Measurements from ENCODE around the gene GAST.

DNA sequence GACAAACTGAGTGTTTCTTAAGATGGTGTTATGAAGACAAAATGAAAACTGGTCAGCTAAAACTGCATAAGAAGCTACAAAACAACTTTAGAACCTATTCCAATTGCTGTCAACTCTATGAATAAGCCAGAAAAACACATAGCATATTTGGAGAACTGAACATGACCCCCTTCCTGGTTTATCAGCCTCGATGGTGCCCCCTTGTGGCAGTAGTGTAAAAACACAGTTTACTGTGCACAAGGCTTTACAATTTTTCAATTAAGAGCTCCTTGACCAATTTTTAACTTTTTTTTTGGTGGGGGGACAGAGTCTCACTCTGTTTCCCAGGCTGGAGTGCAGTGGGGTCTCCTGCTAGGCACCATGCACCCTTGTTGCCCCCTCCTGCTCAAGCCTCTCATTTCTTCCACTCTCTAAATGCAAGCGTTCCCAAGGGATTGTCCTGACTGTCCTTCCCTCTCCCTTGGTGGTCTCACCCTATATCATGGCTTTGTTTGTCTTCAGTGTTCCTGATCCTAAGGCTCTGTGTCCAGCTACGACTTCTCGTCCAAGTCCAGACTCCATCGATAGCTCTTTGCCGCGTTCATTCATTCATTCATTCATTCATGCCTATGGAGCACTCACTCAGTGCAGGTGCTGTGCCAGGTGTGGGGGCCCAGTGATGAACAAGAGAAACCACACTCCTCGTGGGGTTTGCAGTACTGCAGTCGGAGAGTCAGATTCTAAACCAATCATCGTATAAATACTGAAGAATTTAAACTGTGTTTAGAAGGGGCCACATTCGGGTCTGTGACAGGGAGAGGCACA, 16.0 kb upstream of the GAST start:
- TF ChIP-seq POLR2A (IDR thresholded peaks at IDR 0.05; ENCODE audit: low read depth, low read length), result no peak
- no peak for TF ChIP-seq POLR2AphosphoS5 (IDR thresholded peaks at IDR 0.05; ENCODE audit: low read depth, low read length)
- TF ChIP-seq TAF1 (IDR thresholded peaks at IDR 0.05; ENCODE audit: borderline replicate concordance, low read depth, low read length), result no peak

All from GM12892 (cell line).